PC-9 (cell line): ENCODE measurements around the gene CEP112.

Source experiments
- EZH2 ChIP-seq: fragments of 200-600 bp; sonication (generic); IDR thresholded peaks from 2 replicates; pipeline ENCODE4 v1.8.0; 2017; ENCODE audit warnings: antibody characterized with exemption, low read depth
- TF ChIP-seq, protein P1 (sequence below): fragments of 200-600 bp; sonication (generic); conservative IDR thresholded peaks from 2 replicates; pipeline ENCODE4 v1.6.1; 2017; ENCODE audit warnings: mixed run types, antibody characterized with exemption, mild to moderate bottlenecking, moderate library complexity

DNA sequence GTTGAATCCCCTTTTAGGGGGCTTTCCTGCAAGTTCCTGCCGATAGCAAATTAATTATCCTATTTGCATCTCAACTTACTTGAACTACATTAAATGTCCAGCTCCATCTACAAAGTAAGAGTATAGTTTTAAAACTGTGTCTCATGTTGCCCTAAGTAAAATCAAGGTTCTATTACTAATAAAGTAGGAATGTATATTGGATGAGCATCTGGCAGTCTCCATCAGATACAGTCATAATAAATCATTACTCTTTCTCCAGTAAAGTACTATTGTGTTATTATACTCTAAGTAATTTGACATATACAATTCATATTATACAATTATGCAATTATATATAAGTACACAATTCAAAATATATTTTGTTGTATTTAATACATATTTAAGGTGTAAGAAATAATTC is 249.3 kb downstream of the CEP112 start:
- TF ChIP-seq, protein P1, sequence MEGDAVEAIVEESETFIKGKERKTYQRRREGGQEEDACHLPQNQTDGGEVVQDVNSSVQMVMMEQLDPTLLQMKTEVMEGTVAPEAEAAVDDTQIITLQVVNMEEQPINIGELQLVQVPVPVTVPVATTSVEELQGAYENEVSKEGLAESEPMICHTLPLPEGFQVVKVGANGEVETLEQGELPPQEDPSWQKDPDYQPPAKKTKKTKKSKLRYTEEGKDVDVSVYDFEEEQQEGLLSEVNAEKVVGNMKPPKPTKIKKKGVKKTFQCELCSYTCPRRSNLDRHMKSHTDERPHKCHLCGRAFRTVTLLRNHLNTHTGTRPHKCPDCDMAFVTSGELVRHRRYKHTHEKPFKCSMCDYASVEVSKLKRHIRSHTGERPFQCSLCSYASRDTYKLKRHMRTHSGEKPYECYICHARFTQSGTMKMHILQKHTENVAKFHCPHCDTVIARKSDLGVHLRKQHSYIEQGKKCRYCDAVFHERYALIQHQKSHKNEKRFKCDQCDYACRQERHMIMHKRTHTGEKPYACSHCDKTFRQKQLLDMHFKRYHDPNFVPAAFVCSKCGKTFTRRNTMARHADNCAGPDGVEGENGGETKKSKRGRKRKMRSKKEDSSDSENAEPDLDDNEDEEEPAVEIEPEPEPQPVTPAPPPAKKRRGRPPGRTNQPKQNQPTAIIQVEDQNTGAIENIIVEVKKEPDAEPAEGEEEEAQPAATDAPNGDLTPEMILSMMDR = no peak
- no peak for TF ChIP-seq EZH2
